ENCODE results near the gene FAM222B. TPM values are rescaled to one million over a fixed set of nuclear protein-coding genes. Genes with fewer than 3 reads are reported as not detected.

FAM222B gene
- total RNA-seq, 1 donor from 2014 or later, result 3.2 TPM

GRCh38 chr17:28773736-28774135 is 68.9 kb downstream of the FAM222B start:
- no peaks in the 10 kb centered on the region for H3K27me3 ChIP-seq (ENCODE audit: control insufficient read depth, insufficient read depth, low read length)
- FAIRE-seq (no peak), DNase-seq (ENCODE audit: low read depth) (no peak)
- peaks cover 1% of the 10 kb centered on the region for H3K36me3 ChIP-seq (ENCODE audit: control insufficient read depth, insufficient read depth, low read length)
- H3K4me3 ChIP-seq (ENCODE audit: low read depth, low read length), result no peak overlapping the region
- TF ChIP-seq CTCF (IDR thresholded peaks at IDR 0.05; ENCODE audit: insufficient read depth, low read length, severe bottlenecking), result no peak

GRCh38 chr17:28765038-28765437 is 77.6 kb downstream of the FAM222B start:
- no peak for TF ChIP-seq CTCF (IDR thresholded peaks at IDR 0.05; ENCODE audit: insufficient read depth, low read length, severe bottlenecking)
- DNase-seq (ENCODE audit: low read depth) (no peak), FAIRE-seq (no peak)
- no peaks in the 10 kb centered on the region for H3K27me3 ChIP-seq (ENCODE audit: control insufficient read depth, insufficient read depth, low read length)
- H3K4me3 ChIP-seq (ENCODE audit: low read depth, low read length), result no peak overlapping the region
- peaks cover 14% of the 10 kb centered on the region for H3K36me3 ChIP-seq (ENCODE audit: control insufficient read depth, insufficient read depth, low read length)

GRCh38 chr17:28763804-28764266 is 78.8 kb downstream of the FAM222B start:
- H3K27me3 ChIP-seq (ENCODE audit: control insufficient read depth, insufficient read depth, low read length), result no peaks in the 10 kb centered on the region
- peak; percentile 67 for DNase-seq (ENCODE audit: low read depth)
- TF ChIP-seq CTCF (IDR thresholded peaks at IDR 0.05; ENCODE audit: insufficient read depth, low read length, severe bottlenecking), result peak; percentile 57
- H3K36me3 ChIP-seq (ENCODE audit: control insufficient read depth, insufficient read depth, low read length), result peaks cover 23% of the 10 kb centered on the region
- FAIRE-seq, result no peak
- H3K4me3 ChIP-seq (ENCODE audit: low read depth, low read length), result no peak overlapping the region

- FAIRE-seq (no peak), DNase-seq (ENCODE audit: low read depth) (no peak)
- no peak overlapping the region for H3K4me3 ChIP-seq (ENCODE audit: low read depth, low read length)
- no peaks in the 10 kb centered on the region for H3K27me3 ChIP-seq (ENCODE audit: control insufficient read depth, insufficient read depth, low read length)
- no peak for TF ChIP-seq CTCF (IDR thresholded peaks at IDR 0.05; ENCODE audit: insufficient read depth, low read length, severe bottlenecking)
- peaks cover 29% of the 10 kb centered on the region for H3K36me3 ChIP-seq (ENCODE audit: control insufficient read depth, insufficient read depth, low read length)
Observed at GRCh38 chr17:28763137-28763799, 79.3 kb downstream of the FAM222B start.

- H3K4me3 ChIP-seq (ENCODE audit: low read depth, low read length), result no peak overlapping the region
- no peak for TF ChIP-seq CTCF (IDR thresholded peaks at IDR 0.05; ENCODE audit: insufficient read depth, low read length, severe bottlenecking)
- DNase-seq (ENCODE audit: low read depth), result peak; percentile 56
- no peaks in the 10 kb centered on the region for H3K27me3 ChIP-seq (ENCODE audit: control insufficient read depth, insufficient read depth, low read length)
- FAIRE-seq, result no peak
- peaks cover 26% of the 10 kb centered on the region for H3K36me3 ChIP-seq (ENCODE audit: control insufficient read depth, insufficient read depth, low read length)
Observed at GRCh38 chr17:28760601-28761562, 81.7 kb downstream of the FAM222B start.
